KOPT-K1 (cell line): ENCODE results near the gene HM13.
"Not testable (repeated sequence)": the region's sequence is repeated elsewhere in the genome, so short reads cannot be mapped to it uniquely, and the experiment has no call there.

Experiments
- H3K27ac ChIP-seq: fragments of 200-600 bp; sonication (generic); 2 replicates; pipeline ENCODE4 v1.5.1; 2016; ENCODE audit warnings: antibody characterized with exemption, mild to moderate bottlenecking, low read depth, low read length; ENCODE audit not compliant: poor library complexity, severe bottlenecking
- H3K36me3 ChIP-seq: fragments of 200-600 bp; sonication (generic); 2 replicates; pipeline ENCODE4 v1.5.1; 2017; ENCODE audit warnings: antibody characterized with exemption, mild to moderate bottlenecking, low read length, moderate library complexity; ENCODE audit not compliant: insufficient read depth
- H3K9me3 ChIP-seq: fragments of 200-600 bp; sonication (generic); 2 replicates; pipeline ENCODE4 v1.5.1; 2017; ENCODE audit warnings: antibody characterized with exemption, low read length, mild to moderate bottlenecking; ENCODE audit not compliant: insufficient read depth, poor library complexity, severe bottlenecking

Gene HM13

GRCh38 chr20:31523361-31524283 is 9.4 kb downstream of the HM13 start:
- peaks cover 96% of the 10 kb centered on the region for H3K36me3 ChIP-seq
- H3K27ac ChIP-seq, result no peak overlapping the region
- no peaks in the 10 kb centered on the region for H3K9me3 ChIP-seq

DNA sequence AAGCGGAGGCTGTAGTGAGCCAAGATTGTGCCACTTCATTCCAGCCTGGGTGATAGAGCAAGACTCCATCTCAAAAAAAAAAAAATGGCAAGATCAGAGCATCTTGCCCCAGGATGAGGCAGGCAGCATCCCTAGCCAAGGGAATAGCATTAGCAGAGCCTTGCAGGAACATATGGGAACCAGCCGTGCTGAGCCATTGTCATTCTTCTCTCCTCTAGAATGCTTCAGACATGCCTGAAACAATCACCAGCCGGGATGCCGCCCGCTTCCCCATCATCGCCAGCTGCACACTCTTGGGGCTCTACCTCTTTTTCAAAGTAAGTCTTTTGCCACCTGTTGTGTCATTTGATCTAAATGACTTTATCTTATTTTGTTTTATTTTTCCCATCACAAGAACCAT is 13.0 kb downstream of the HM13 start:
- Histone ChIP-seq H3K27ac (no peak overlapping the region), H3K9me3 (no peaks in the 10 kb centered on the region), H3K36me3 (peaks cover 97% of the 10 kb centered on the region)

GRCh38 chr20:31535298-31535697 is 21.1 kb downstream of the HM13 start:
- H3K36me3 ChIP-seq, result peaks cover 97% of the 10 kb centered on the region

DNA sequence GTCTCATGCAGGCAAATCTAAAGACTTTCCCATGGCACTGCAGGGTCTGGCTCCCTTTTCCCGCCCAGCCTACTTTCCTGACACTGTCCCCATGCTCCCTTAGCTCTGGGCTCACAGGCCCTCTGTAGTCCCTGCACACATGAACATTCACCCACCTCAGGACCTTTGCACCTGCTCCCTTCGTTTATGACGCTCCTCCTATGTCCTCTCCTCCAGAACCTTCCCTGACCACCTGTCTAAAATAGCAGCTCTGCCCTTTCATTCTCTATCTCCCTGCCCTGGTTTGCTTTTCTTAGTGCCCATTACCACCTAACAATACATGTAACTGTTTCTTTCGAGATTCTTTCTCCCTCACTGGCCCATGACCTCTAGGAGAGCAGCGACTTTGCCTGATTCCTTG is 22.3 kb downstream of the HM13 start:
- H3K9me3 ChIP-seq, result no peaks in the 10 kb centered on the region
- H3K27ac ChIP-seq, result peak overlapping the region; percentile 52
- H3K36me3 ChIP-seq, result peaks cover 94% of the 10 kb centered on the region

More at GRCh38 chr20:31535298-31535697, 21.1 kb downstream of the HM13 start:
- Histone ChIP-seq H3K9me3 (no peaks in the 10 kb centered on the region), H3K27ac (no peak overlapping the region)

- Histone ChIP-seq H3K9me3 (no peaks in the 10 kb centered on the region), H3K36me3 (peaks cover 94% of the 10 kb centered on the region), H3K27ac (peak overlapping the region; percentile 52)
Observed at GRCh38 chr20:31537116-31537871, 23.1 kb downstream of the HM13 start.

GRCh38 chr20:31537890-31538289 is 23.6 kb downstream of the HM13 start:
- peak overlapping the region; percentile 52 for H3K27ac ChIP-seq
- peaks cover 88% of the 10 kb centered on the region for H3K36me3 ChIP-seq
- H3K9me3 ChIP-seq, result no peaks in the 10 kb centered on the region

- peak overlapping the region; percentile 52 for H3K27ac ChIP-seq
- peaks cover 83% of the 10 kb centered on the region for H3K36me3 ChIP-seq
- H3K9me3 ChIP-seq, result no peaks in the 10 kb centered on the region
Observed at GRCh38 chr20:31538326-31538725, 24.1 kb downstream of the HM13 start.

GRCh38 chr20:31539636-31540035 is 25.4 kb downstream of the HM13 start:
- not testable (repeated sequence) for H3K9me3 ChIP-seq
- peak overlapping the region; percentile 46 for H3K27ac ChIP-seq
- peaks cover 79% of the 10 kb centered on the region for H3K36me3 ChIP-seq

GRCh38 chr20:31540406-31540805 is 26.2 kb downstream of the HM13 start:
- Histone ChIP-seq H3K36me3 (peaks cover 79% of the 10 kb centered on the region), H3K9me3 (no peaks in the 10 kb centered on the region), H3K27ac (peak overlapping the region; percentile 46)

- Histone ChIP-seq H3K9me3 (no peaks in the 10 kb centered on the region), H3K27ac (peak overlapping the region; percentile 83), H3K36me3 (peaks cover 79% of the 10 kb centered on the region)
Observed at GRCh38 chr20:31542201-31542842, 28.1 kb downstream of the HM13 start.

GRCh38 chr20:31542963-31543362 is 28.7 kb downstream of the HM13 start:
- peaks cover 82% of the 10 kb centered on the region for H3K36me3 ChIP-seq
- no peaks in the 10 kb centered on the region for H3K9me3 ChIP-seq
- peak overlapping the region; percentile 83 for H3K27ac ChIP-seq

DNA sequence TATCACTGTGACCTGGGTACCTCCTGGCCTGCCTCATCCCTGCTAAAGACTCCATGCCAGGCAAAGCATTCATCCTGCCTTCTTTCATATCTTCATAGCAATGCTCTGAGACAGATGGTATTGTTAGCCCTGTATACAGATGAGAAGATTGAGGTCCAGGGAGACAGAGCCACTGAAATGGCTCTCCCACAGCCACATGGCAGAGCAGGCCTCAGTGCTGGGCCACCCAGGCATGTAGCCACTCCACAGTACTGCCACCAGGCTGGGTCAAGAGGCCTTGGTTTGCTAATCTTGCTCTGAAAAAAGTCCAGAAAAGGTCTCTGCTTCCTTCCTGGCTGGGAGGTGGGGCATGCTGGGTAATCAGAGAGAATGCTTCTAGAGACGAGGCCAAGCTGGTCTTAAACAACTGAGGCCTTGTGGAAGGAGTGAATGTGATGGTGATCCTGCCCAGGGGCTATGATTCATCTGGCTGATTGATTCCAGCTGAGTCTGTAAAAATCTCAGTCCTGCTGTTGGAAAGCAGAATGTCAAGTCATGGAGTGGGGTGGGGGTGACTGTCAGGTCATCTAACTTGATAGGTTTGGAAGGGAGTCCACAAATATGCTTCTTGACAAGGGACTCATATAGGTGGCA is 29.8 kb downstream of the HM13 start:
- H3K9me3 ChIP-seq, result no peaks in the 10 kb centered on the region
- peak overlapping the region; percentile 83 for H3K27ac ChIP-seq
- H3K36me3 ChIP-seq, result peaks cover 82% of the 10 kb centered on the region

GRCh38 chr20:31544600-31544999 is 30.4 kb downstream of the HM13 start:
- H3K9me3 ChIP-seq, result no peaks in the 10 kb centered on the region
- peak overlapping the region; percentile 83 for H3K27ac ChIP-seq
- H3K36me3 ChIP-seq, result peaks cover 82% of the 10 kb centered on the region

- not testable (repeated sequence) for H3K9me3 ChIP-seq, H3K27ac ChIP-seq
- H3K36me3 ChIP-seq, result peaks cover 82% of the 10 kb centered on the region
Observed at GRCh38 chr20:31545621-31546040, 31.4 kb downstream of the HM13 start.
